Spleen (tissue), 11 donors: ENCODE measurements around the gene CIB4. TPM values are rescaled to one million over a fixed set of nuclear protein-coding genes. Genes with fewer than 3 reads are reported as not detected.

ENCODE experiments used
- DNase-seq: peaks from one replicate; pipeline ENCODE4 v3.0.0-alpha.2; 2020
- H3K27ac ChIP-seq, 8 donors: fragments of 200-600 bp; sonication (generic) in 7 of 8; 1 replicate in 4 of 8; 2 replicates in 4 of 8; pipeline versions ENCODE4 v1.5.0 to v1.8.0; 2016 to 2021; ENCODE audit warnings: inconsistent platforms in 4 of 8, mild to moderate bottlenecking in 4 of 8, moderate library complexity in 1 of 8
- H3K27me3 ChIP-seq, 7 donors: fragments of 200-600 bp; sonication (generic) in 6 of 7; replicated peaks in 1 of 7; 1 replicate in 4 of 7; 2 replicates in 3 of 7; pipeline versions ENCODE4 v1.5.0 to v1.8.0; 2016 to 2021; ENCODE audit warnings: inconsistent platforms in 3 of 7, mild to moderate bottlenecking in 1 of 7
- H3K36me3 ChIP-seq, 6 donors: fragments of 200-600 bp; sonication (generic) in 5 of 6; 1 replicate in 4 of 6; 2 replicates in 2 of 6; pipeline versions ENCODE4 v1.5.0 to v1.8.0; 2016 to 2021; ENCODE audit warnings: inconsistent platforms in 2 of 6
- H3K4me1 ChIP-seq, 6 donors: fragments of 200-600 bp; sonication (generic) in 5 of 6; 1 replicate in 3 of 6; 2 replicates in 3 of 6; pipeline versions ENCODE4 v1.5.0 to v1.8.0; 2016 to 2021; ENCODE audit warnings: inconsistent platforms in 3 of 6
- H3K4me3 ChIP-seq, 8 donors: fragments of 200-600 bp; sonication (generic) in 7 of 8; 1 replicate in 4 of 8; 2 replicates in 4 of 8; pipeline versions ENCODE4 v1.5.0 to v1.8.0; 2016 to 2021; ENCODE audit warnings: inconsistent platforms in 4 of 8, mild to moderate bottlenecking in 4 of 8, moderate library complexity in 2 of 8
- H3K9me3 ChIP-seq, 8 donors: fragments of 200-600 bp; sonication (generic) in 7 of 8; 1 replicate in 4 of 8; 2 replicates in 4 of 8; pipeline versions ENCODE4 v1.5.0 to v1.8.0; 2016 to 2021; ENCODE audit warnings: inconsistent platforms in 4 of 8
- CTCF ChIP-seq, 11 experiments: fragments of 200-600 bp in 7 of 11; fragments of 450-650 bp in 4 of 11; sonication (generic) in 4 of 11; IDR thresholded peaks in 8 of 11; conservative IDR thresholded peaks in 3 of 11; 1 replicate in 7 of 11; 2 replicates in 4 of 11; pipeline versions ENCODE4 v1.4.0 to v1.8.0; 2016 to 2021; ENCODE audit warnings: antibody characterized with exemption in 11 of 11, inconsistent platforms in 4 of 11, mild to moderate bottlenecking in 1 of 11
- POLR2A ChIP-seq, 3 donors: fragments of 450-650 bp; IDR thresholded peaks; one replicate each; pipeline ENCODE4 v1.5.1; 2017; ENCODE audit warnings: antibody characterized with exemption in 3 of 3, mild to moderate bottlenecking in 1 of 3
- POLR2AphosphoS5 ChIP-seq, 3 donors: sonication (generic); formaldehyde crosslinking; IDR thresholded peaks; one replicate each; pipeline ENCODE4 v1.5.1; 2017; ENCODE audit warnings: antibody characterized with exemption in 3 of 3
- WGBS, 5 donors: extraction: QIAGEN DNeasy Blood & Tissue Kit in 3 of 5; methylation state at CpG; one replicate each; pipeline versions ENCODE4 v1.1.5 to v1.1.7; 2013 to 2018; 5-methylcytosine and 5-hydroxymethylcytosine counted together
- intact Hi-C: fragments of 100-400 bp; cut with DNase I; formaldehyde crosslinking; loops from one replicate; pipeline ENCODE4 v1.15.0; 2023; ENCODE audit warnings: low total_unique reads
- polyA plus RNA-seq, 3 donors: library from polyadenylated mRNA; stranded (reverse); fragments of 200-250 nt; gene quantifications; one replicate each; pipeline ENCODE4 v1.2.1, GENCODE V29; 2013
- total RNA-seq, 7 donors: library from RNA; depleted of rRNA in 3 of 7; stranded (reverse); fragments of >200 nt in 3 of 7; fragmentation: NEBNext Ultra II Directional in 4 of 7; extraction: Animal tissue kit (Norgen Biotek cat#: 25700) in 4 of 7; gene quantifications; one replicate each; pipeline versions ENCODE4 v1.1.0 to v1.2.1, GENCODE V29; 2016 to 2021
- donor health status: healthy with polysubstance abuse.
- donor health status: DM: no; HTN: no; CAD: no; lungs with moderate emphysema.
- donor health status: DM: no; HTN: no; CAD: no.
- donor health status: Bipolar disorder and iron deficiency.
- donor health status: healthy.
- donor health status: DM: no; HTN: no; CAD: no.
- donor health status: DM: yes; HTN: yes; CAD: no.

Gene CIB4
- total and polyA plus RNA-seq, 10 donors, result not detected

- no peaks in the 10 kb centered on the region for H3K9me3 ChIP-seq
- H3K4me3 ChIP-seq, result no peak overlapping the region
- DNase-seq, result peak; percentile 50
- intact Hi-C loops, result no loop called here
- peaks cover 0 to 65% (median 4%) of the 10 kb centered on the region in 7 donors for H3K27me3 ChIP-seq
- H3K36me3 ChIP-seq, result no peaks in the 10 kb centered on the region
- TF ChIP-seq CTCF (IDR thresholded peaks at IDR 0.05 in 8 of 11, conservative IDR thresholded peaks at IDR 0.05 in 3 of 11) (no peak), POLR2AphosphoS5 (IDR thresholded peaks at IDR 0.05) (no peak), POLR2A (IDR thresholded peaks at IDR 0.05) (no peak)
- H3K4me1 ChIP-seq, result peaks cover 0 to 5% (median 2%) of the 10 kb centered on the region in 6 donors
- 75 to 82% (median 78%) methylated on average over 16 to 17 of the region's 17 CpGs for WGBS, 5 donors
- H3K27ac ChIP-seq, result no peak overlapping the region
Measured at GRCh38 chr2:26576565-26577441, 64.4 kb downstream of the CIB4 start.

- H3K4me3 ChIP-seq, result no peak overlapping the region
- no peaks in the 10 kb centered on the region for H3K36me3 ChIP-seq
- peaks cover 0 to 62% (median 4%) of the 10 kb centered on the region in 7 donors for H3K27me3 ChIP-seq
- peaks cover 0 to 5% (median 2%) of the 10 kb centered on the region in 6 donors for H3K4me1 ChIP-seq
- peak; percentile 44 for DNase-seq
- H3K27ac ChIP-seq, result no peak overlapping the region
- no peak for TF ChIP-seq POLR2AphosphoS5 (IDR thresholded peaks at IDR 0.05)
- no peak for TF ChIP-seq CTCF (IDR thresholded peaks at IDR 0.05 in 8 of 11, conservative IDR thresholded peaks at IDR 0.05 in 3 of 11)
- TF ChIP-seq POLR2A (IDR thresholded peaks at IDR 0.05), result no peak
- intact Hi-C loops, result no loop called here
- no peaks in the 10 kb centered on the region for H3K9me3 ChIP-seq
- 84 to 92% (median 87%) methylated on average over 17 of the region's 17 CpGs for WGBS, 5 donors
Measured at GRCh38 chr2:26575836-26576564, 65.2 kb downstream of the CIB4 start.

GRCh38 chr2:26574900-26575560 lies 66.1 kb downstream of the CIB4 start:
- H3K9me3 ChIP-seq, result no peaks in the 10 kb centered on the region
- intact Hi-C loops, result no loop called here
- TF ChIP-seq CTCF (IDR thresholded peaks at IDR 0.05 in 8 of 11, conservative IDR thresholded peaks at IDR 0.05 in 3 of 11) (no peak), POLR2AphosphoS5 (IDR thresholded peaks at IDR 0.05) (no peak), POLR2A (IDR thresholded peaks at IDR 0.05) (no peak)
- peak; percentile 23 for DNase-seq
- peaks cover 0 to 5% (median 2%) of the 10 kb centered on the region in 6 donors for H3K4me1 ChIP-seq
- H3K27ac ChIP-seq, result no peak overlapping the region
- no peak overlapping the region for H3K4me3 ChIP-seq
- H3K36me3 ChIP-seq, result no peaks in the 10 kb centered on the region
- peaks cover 0 to 58% (median 4%) of the 10 kb centered on the region in 7 donors for H3K27me3 ChIP-seq
- 81 to 86% (median 84%) methylated on average over 14 to 17 of the region's 17 CpGs for WGBS, 5 donors
